Fibroblast of skin of right quadriceps (primary cell): ENCODE results near the gene BAIAP3.
"Not testable (repeated sequence)": the region's sequence is repeated elsewhere in the genome, so short reads cannot be mapped to it uniquely, and the experiment has no call there.

Source experiments
- DNase-seq: peaks from one replicate; pipeline ENCODE4 v3.0.0-alpha.2; 2013

BAIAP3 gene

GRCh38 chr16:1319041-1319440, 14.4 kb upstream of the BAIAP3 start:
- no peak for DNase-seq

GRCh38 chr16:1320097-1320496, 13.3 kb upstream of the BAIAP3 start:
- no peak for DNase-seq

GRCh38 chr16:1320658-1321240, 12.7 kb upstream of the BAIAP3 start:
- DNase-seq = no peak

GRCh38 chr16:1322407-1322806, 11.0 kb upstream of the BAIAP3 start:
- no peak for DNase-seq

GRCh38 chr16:1323296-1324239, 9.9 kb upstream of the BAIAP3 start:
- DNase-seq = no peak

- no peak for DNase-seq
Observed at GRCh38 chr16:1324286-1324826, 9.1 kb upstream of the BAIAP3 start.

GRCh38 chr16:1325261-1325660, 8.2 kb upstream of the BAIAP3 start:
- DNase-seq = no peak

GRCh38 chr16:1325673-1326371, 7.6 kb upstream of the BAIAP3 start:
- no peak for DNase-seq

- DNase-seq = no peak
Observed at GRCh38 chr16:1326391-1326790, 7.1 kb upstream of the BAIAP3 start.

- DNase-seq = no peak
Observed at GRCh38 chr16:1326946-1327618, 6.4 kb upstream of the BAIAP3 start.

GRCh38 chr16:1327619-1327947, 5.9 kb upstream of the BAIAP3 start:
- DNase-seq = no peak

- not testable (repeated sequence) for DNase-seq
Observed at GRCh38 chr16:1328136-1328535, 5.3 kb upstream of the BAIAP3 start.

GRCh38 chr16:1328961-1329360, 4.5 kb upstream of the BAIAP3 start:
- DNase-seq = not testable (repeated sequence)

GRCh38 chr16:1330260-1330914, 3.1 kb upstream of the BAIAP3 start:
- DNase-seq = no peak

GRCh38 chr16:1330931-1331711, 2.3 kb upstream of the BAIAP3 start:
- no peak for DNase-seq

GRCh38 chr16:1331712-1332617, 1.5 kb upstream of the BAIAP3 start:
- DNase-seq = no peak

- no peak for DNase-seq
Observed at GRCh38 chr16:1332618-1333148, 762 bp upstream of the BAIAP3 start.

GRCh38 chr16:1333854-1334700, 632 bp downstream of the BAIAP3 start:
- DNase-seq = no peak

GRCh38 chr16:1334739-1335138, 1.3 kb downstream of the BAIAP3 start:
- DNase-seq = no peak
